SK-N-MC (cell line): ENCODE results near the gene APOF.
"Not testable (repeated sequence)": the region's sequence is repeated elsewhere in the genome, so short reads cannot be mapped to it uniquely, and the experiment has no call there.

ENCODE experiments used
- DNase-seq: peaks from one replicate; pipeline ENCODE4 v3.0.0-alpha.2; 2011; ENCODE audit warnings: low read depth, low spot score
- H3K27ac ChIP-seq: fragments of 200-600 bp; sonication (generic); 2 replicates; pipeline ENCODE4 v1.5.1; 2016; ENCODE audit warnings: mixed run types
- H3K36me3 ChIP-seq: fragments of 200-600 bp; sonication (generic); 2 replicates; pipeline ENCODE4 v1.6.1; 2017; ENCODE audit warnings: antibody characterized with exemption, low read length, mixed read lengths; ENCODE audit not compliant: insufficient read depth
- H3K4me3 ChIP-seq: fragments of 200-600 bp; sonication (generic); 2 replicates; pipeline ENCODE4 v1.5.1; 2016
- H3K9ac ChIP-seq: fragments of 200-600 bp; sonication (generic); 2 replicates; pipeline ENCODE4 v1.8.0; 2017; ENCODE audit warnings: mixed run types, mixed read lengths; ENCODE audit not compliant: insufficient read length
- H3K9me3 ChIP-seq: fragments of 200-600 bp; sonication (generic); 2 replicates; pipeline ENCODE4 v1.6.1; 2017; ENCODE audit warnings: low read depth, mild to moderate bottlenecking, antibody characterized with exemption, low read length, moderate library complexity, mixed read lengths
- EZH2 ChIP-seq: fragments of 200-600 bp; sonication (generic); IDR thresholded peaks from one replicate; pipeline ENCODE4 v1.6.1; 2017; ENCODE audit warnings: antibody characterized with exemption
- FOXP2 ChIP-seq: optimal IDR thresholded peaks from 2 replicates; pipeline ENCODE3; 2011; ENCODE audit warnings: mild to moderate bottlenecking, moderate library complexity; ENCODE audit not compliant: insufficient read depth; ENCODE audit errors: extremely low read length, control extremely low read depth
- POLR2AphosphoS5 ChIP-seq: IDR thresholded peaks from 2 replicates; pipeline ENCODE4 v1.6.1; 2012; ENCODE audit warnings: mild to moderate bottlenecking, low read depth, low read length, borderline replicate concordance

APOF gene

GRCh38 chr12:56351325-56351724, 11.3 kb downstream of the APOF start:
- Histone ChIP-seq H3K4me3 (no peak overlapping the region), H3K27ac (no peak overlapping the region), H3K9me3 (no peaks in the 10 kb centered on the region), H3K36me3 (peaks cover 49% of the 10 kb centered on the region), H3K9ac (no peak overlapping the region)
- DNase-seq, result no peak
- TF ChIP-seq EZH2, result no peak
- TF ChIP-seq POLR2AphosphoS5, result no peak
- no peak for TF ChIP-seq FOXP2

- Histone ChIP-seq H3K9me3 (no peaks in the 10 kb centered on the region), H3K9ac (no peak overlapping the region), H3K27ac (no peak overlapping the region), H3K4me3 (no peak overlapping the region), H3K36me3 (peaks cover 51% of the 10 kb centered on the region)
- no peak for DNase-seq
- TF ChIP-seq FOXP2 (no peak), EZH2 (no peak), POLR2AphosphoS5 (no peak)
These were observed 12.0 kb downstream of the APOF start for GRCh38 chr12:56350662-56351061.

- H3K36me3 ChIP-seq, result peaks cover 40% of the 10 kb centered on the region
These were observed 13.9 kb downstream of the APOF start for GRCh38 chr12:56348776-56349175.

GRCh38 chr12:56347255-56347654, 15.4 kb downstream of the APOF start:
- DNase-seq, H3K27ac ChIP-seq: not testable (repeated sequence)
- peaks cover 45% of the 10 kb centered on the region for H3K36me3 ChIP-seq

More at GRCh38 chr12:56348776-56349175, 13.9 kb downstream of the APOF start:
- no peak for DNase-seq
- Histone ChIP-seq H3K9me3 (no peaks in the 10 kb centered on the region), H3K4me3 (no peak overlapping the region), H3K27ac (no peak overlapping the region), H3K9ac (no peak overlapping the region)
- TF ChIP-seq FOXP2 (no peak), EZH2 (no peak), POLR2AphosphoS5 (no peak)

GRCh38 chr12:56346675-56347074, 16.0 kb downstream of the APOF start:
- Histone ChIP-seq H3K9me3 (no peaks in the 10 kb centered on the region), H3K4me3 (no peak overlapping the region), H3K27ac (no peak overlapping the region), H3K9ac (no peak overlapping the region), H3K36me3 (peaks cover 45% of the 10 kb centered on the region)
- TF ChIP-seq FOXP2 (no peak), EZH2 (no peak), POLR2AphosphoS5 (no peak)
- DNase-seq, result no peak

More at GRCh38 chr12:56347255-56347654, 15.4 kb downstream of the APOF start:
- H3K4me3 ChIP-seq, H3K9me3 ChIP-seq, H3K9ac ChIP-seq: not testable (repeated sequence)

GRCh38 chr12:56342290-56342689, 20.4 kb downstream of the APOF start:
- H3K4me3 ChIP-seq, DNase-seq, H3K27ac ChIP-seq, H3K9ac ChIP-seq, H3K9me3 ChIP-seq: not testable (repeated sequence)
- peaks cover 18% of the 10 kb centered on the region; the same call in 1 of the 2 replicates for H3K36me3 ChIP-seq

- no peak overlapping the region for H3K27ac ChIP-seq
- no peak overlapping the region for H3K4me3 ChIP-seq
- no peak overlapping the region for H3K9ac ChIP-seq
- TF ChIP-seq FOXP2 (no peak), POLR2AphosphoS5 (no peak), EZH2 (no peak)
- no peaks in the 10 kb centered on the region for H3K9me3 ChIP-seq
- DNase-seq, result no peak
- peaks cover 18% of the 10 kb centered on the region; the same call in 1 of the 2 replicates for H3K36me3 ChIP-seq
These were observed 21.0 kb downstream of the APOF start for GRCh38 chr12:56341616-56342015.

- DNase-seq, result no peak
- Histone ChIP-seq H3K4me3 (no peak overlapping the region), H3K9ac (no peak overlapping the region), H3K36me3 (peaks cover 8% of the 10 kb centered on the region; the same call in 1 of the 2 replicates), H3K27ac (no peak overlapping the region), H3K9me3 (no peaks in the 10 kb centered on the region)
- TF ChIP-seq EZH2 (no peak), FOXP2 (no peak), POLR2AphosphoS5 (no peak)
These were observed 23.6 kb downstream of the APOF start for GRCh38 chr12:56339158-56339422.

- TF ChIP-seq EZH2 (no peak), FOXP2 (no peak), POLR2AphosphoS5 (no peak)
- Histone ChIP-seq H3K9ac (peak within 1 kb of the TSS; percentile 21), H3K9me3 (no peaks in the 10 kb centered on the region), H3K27ac (no peak within 1 kb of the TSS), H3K36me3 (peaks cover 2% of the 10 kb centered on the region; the same call in 1 of the 2 replicates), H3K4me3 (no peak within 1 kb of the TSS)
- DNase-seq, result no peak
These were observed 24.1 kb downstream of the APOF start, which contains the start of gene IL23A for GRCh38 chr12:56338308-56339157. TSS of gene IL23A (plus strand) at chr12:56338884. CDS start at chr12:56339045, 161 bp downstream.
